Nephron progenitor cell (in vitro differentiated cells): ENCODE measurements around the gene SLC30A3.

Source experiments
- DNase-seq: peaks from one replicate; pipeline ENCODE4 v3.0.0; 2021
- H3K27ac Mint-ChIP-seq: 2 replicates; pipeline ENCODE4 v1.8.0; 2021; ENCODE audit warnings: mild to moderate bottlenecking, moderate library complexity, mixed read lengths
- H3K27me3 Mint-ChIP-seq: 2 replicates; pipeline ENCODE4 v1.8.0; 2021; ENCODE audit warnings: mild to moderate bottlenecking, low read depth, mixed read lengths; ENCODE audit not compliant: poor library complexity
- H3K36me3 Mint-ChIP-seq: 2 replicates; pipeline ENCODE4 v1.8.0; 2021; ENCODE audit warnings: low read depth, mixed read lengths
- H3K4me1 Mint-ChIP-seq: 2 replicates; pipeline ENCODE4 v1.8.0; 2021; ENCODE audit warnings: mixed read lengths
- H3K4me3 Mint-ChIP-seq: 2 replicates; pipeline ENCODE4 v1.8.0; 2021; ENCODE audit warnings: mild to moderate bottlenecking, moderate library complexity, mixed read lengths
- H3K9me3 Mint-ChIP-seq: 2 replicates; pipeline ENCODE4 v1.8.0; 2021; ENCODE audit warnings: mild to moderate bottlenecking, moderate library complexity, mixed read lengths
- TF ChIP-seq, protein P1 (sequence below): fragments of 200-600 bp; sonication (generic); IDR thresholded peaks from 2 replicates; pipeline ENCODE4 v1.5.0; 2021; ENCODE audit warnings: antibody characterized with exemption

The SLC30A3 gene

DNA sequence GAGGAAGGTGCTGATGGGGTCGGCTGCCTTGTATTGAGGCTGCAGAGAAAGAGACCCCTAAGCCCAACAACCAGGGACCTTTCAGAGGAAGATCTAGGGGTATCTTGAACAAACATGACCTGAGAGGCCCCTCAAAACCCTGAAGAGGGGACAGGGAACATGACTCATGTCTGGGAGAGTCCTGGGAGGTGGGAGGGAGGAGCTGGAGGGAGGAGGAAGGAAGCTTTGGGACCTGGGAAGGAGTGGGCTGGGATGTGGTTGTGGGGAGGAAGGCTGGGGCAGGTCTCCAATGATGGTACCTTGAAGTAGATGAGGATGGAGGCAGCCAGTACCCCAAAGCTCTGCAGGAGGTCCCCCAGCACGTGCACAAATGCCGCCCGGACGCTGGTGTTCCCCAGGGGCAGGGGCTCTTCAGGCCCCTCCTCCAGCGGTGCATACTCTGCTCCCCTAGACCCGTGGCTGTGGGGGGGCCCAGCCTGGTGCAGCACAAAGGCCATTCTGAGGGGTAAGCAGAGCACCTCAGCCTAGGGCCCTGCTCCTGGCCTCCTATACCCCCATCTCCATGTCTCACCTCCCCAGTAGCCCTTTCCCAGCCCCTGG is 5.9 kb downstream of the SLC30A3 start:
- H3K9me3 Mint-ChIP-seq = no peaks in the 10 kb centered on the region
- H3K27ac Mint-ChIP-seq = no peak overlapping the region
- TF ChIP-seq, protein P1, sequence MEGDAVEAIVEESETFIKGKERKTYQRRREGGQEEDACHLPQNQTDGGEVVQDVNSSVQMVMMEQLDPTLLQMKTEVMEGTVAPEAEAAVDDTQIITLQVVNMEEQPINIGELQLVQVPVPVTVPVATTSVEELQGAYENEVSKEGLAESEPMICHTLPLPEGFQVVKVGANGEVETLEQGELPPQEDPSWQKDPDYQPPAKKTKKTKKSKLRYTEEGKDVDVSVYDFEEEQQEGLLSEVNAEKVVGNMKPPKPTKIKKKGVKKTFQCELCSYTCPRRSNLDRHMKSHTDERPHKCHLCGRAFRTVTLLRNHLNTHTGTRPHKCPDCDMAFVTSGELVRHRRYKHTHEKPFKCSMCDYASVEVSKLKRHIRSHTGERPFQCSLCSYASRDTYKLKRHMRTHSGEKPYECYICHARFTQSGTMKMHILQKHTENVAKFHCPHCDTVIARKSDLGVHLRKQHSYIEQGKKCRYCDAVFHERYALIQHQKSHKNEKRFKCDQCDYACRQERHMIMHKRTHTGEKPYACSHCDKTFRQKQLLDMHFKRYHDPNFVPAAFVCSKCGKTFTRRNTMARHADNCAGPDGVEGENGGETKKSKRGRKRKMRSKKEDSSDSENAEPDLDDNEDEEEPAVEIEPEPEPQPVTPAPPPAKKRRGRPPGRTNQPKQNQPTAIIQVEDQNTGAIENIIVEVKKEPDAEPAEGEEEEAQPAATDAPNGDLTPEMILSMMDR = no peak
- peaks cover 39% of the 10 kb centered on the region for H3K4me1 Mint-ChIP-seq
- no peak overlapping the region for H3K4me3 Mint-ChIP-seq
- no peak for DNase-seq
- H3K36me3 Mint-ChIP-seq = no peaks in the 10 kb centered on the region
- H3K27me3 Mint-ChIP-seq = peaks cover 70% of the 10 kb centered on the region

DNA sequence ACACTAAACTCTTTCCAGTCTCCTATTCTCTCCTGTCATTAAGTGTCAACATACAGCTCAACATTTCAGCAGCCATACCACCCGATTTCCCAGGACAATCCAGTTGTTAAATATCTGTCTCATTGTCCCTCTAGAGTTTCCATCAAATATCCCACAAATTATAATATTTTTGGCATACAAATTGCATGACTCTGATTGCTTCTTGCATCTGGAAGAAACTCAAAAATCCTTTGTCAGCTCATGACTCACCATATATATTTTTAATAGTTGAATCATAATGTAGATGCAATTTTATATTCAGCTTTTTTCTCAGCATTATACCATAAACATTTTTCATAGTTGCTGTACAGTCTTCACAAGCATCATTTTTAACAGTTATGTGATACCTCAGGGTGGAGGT is 7.2 kb downstream of the SLC30A3 start:
- Mint-ChIP-seq H3K27me3 (peaks cover 57% of the 10 kb centered on the region), H3K4me3 (no peak overlapping the region), H3K4me1 (peaks cover 39% of the 10 kb centered on the region), H3K36me3 (no peaks in the 10 kb centered on the region), H3K27ac (no peak overlapping the region), H3K9me3 (no peaks in the 10 kb centered on the region)
- DNase-seq = no peak
- TF ChIP-seq, protein P1 = no peak

DNA sequence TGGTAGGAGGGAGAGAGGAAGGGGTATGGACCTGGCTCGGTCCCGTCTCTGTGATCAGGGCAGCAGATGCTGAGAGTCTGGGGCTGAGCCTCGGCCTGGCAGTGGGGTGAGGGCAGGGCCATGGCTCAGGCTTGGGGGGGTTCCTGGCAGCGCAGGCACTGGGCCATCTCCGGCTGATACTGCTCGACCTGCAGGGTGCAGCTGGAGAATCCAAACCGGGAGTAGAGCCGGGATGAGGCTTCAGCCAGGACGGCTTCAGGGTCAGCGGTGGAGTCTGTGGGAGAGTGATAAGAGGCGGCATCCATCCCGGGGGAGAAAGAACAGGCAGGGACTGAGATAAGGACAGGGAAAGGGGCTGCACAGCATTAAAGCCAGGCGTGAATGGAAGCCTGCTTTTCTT is 7.7 kb downstream of the SLC30A3 start:
- peaks cover 56% of the 10 kb centered on the region for H3K27me3 Mint-ChIP-seq

DNA sequence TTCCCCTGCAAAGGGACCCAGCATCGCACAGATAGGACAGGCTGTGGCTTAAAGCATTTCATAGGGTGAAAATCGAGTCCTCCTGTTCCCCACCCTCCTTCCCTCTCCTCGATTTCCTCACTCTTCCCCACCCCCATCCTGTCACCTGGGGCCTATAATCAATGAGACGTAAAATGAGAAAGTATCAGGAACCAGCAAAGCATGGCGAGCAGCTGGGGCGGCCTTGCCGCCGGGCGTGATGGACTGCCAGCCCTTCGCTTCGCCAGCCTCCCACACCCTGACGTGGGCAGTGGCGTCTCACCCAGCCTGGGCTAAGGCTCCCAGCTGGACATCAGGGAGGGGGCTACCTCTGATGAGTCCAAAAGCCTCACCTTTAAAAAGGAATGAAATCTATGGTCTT is 11.1 kb downstream of the SLC30A3 start:
- Mint-ChIP-seq H3K4me1 (peaks cover 59% of the 10 kb centered on the region), H3K27ac (peak overlapping the region; percentile 59), H3K36me3 (no peaks in the 10 kb centered on the region), H3K4me3 (no peak overlapping the region), H3K9me3 (no peaks in the 10 kb centered on the region), H3K27me3 (peaks cover 26% of the 10 kb centered on the region)
- DNase-seq = no peak
- TF ChIP-seq, protein P1 = no peak

More for the DNA sequence above, 7.7 kb downstream of the SLC30A3 start:
- Mint-ChIP-seq H3K36me3 (no peaks in the 10 kb centered on the region), H3K4me1 (peaks cover 42% of the 10 kb centered on the region), H3K4me3 (no peak overlapping the region), H3K27ac (no peak overlapping the region), H3K9me3 (no peaks in the 10 kb centered on the region)
- TF ChIP-seq, protein P1 = no peak
- DNase-seq = no peak

DNA sequence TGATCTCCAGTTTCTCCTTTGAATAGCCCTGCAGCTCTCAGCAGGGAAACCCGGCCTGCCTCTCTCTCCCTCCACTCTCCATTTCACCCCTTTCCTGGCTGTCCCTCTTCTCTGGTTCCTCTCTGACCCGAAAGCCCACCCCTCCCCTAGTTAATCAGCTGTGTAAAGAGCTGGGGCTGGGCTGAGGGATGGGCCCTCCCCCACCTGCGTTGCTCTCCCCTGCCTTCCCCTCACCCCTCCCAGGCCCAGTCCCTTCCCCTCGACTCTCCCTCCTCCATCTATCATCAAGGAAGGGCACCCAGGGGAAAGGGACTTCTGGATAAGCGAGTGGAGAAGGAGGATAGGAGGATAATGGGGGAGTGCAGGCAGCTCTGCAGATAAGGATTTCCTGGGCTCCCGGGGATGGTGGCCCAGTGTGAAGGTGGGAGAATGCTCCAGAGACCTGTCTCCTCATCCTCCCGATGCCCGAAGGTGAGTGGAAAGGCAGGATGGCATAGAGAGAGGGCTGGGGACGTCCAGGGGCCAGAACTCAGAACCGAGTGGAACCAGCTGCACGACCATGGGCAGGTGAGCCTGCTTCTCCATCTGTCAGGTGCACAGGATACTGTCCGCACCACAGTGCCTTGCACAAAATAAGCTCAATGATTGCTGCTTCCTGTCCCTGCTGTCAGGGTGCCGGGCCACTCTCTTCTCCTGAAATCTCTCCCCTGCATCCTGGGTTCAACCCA is 12.0 kb downstream of the SLC30A3 start:
- TF ChIP-seq, protein P1 = no peak
- no peak for DNase-seq
- Mint-ChIP-seq H3K36me3 (no peaks in the 10 kb centered on the region), H3K27me3 (peaks cover 17% of the 10 kb centered on the region), H3K9me3 (no peaks in the 10 kb centered on the region), H3K27ac (no peak overlapping the region), H3K4me3 (peak overlapping the region; percentile 58), H3K4me1 (peaks cover 55% of the 10 kb centered on the region)
